CD4-positive, alpha-beta T cell treated with Interleukin-4 for 1 hour (primary cell): ENCODE measurements around the gene DCHS1.
"Not testable (repeated sequence)": the region's sequence is repeated elsewhere in the genome, so short reads cannot be mapped to it uniquely, and the experiment has no call there.

ENCODE experiments used
- DNase-seq, 2 donors: peaks; one replicate each; pipeline ENCODE4 v3.0.0-alpha.2; 2020 to 2022

Gene DCHS1, protein sequence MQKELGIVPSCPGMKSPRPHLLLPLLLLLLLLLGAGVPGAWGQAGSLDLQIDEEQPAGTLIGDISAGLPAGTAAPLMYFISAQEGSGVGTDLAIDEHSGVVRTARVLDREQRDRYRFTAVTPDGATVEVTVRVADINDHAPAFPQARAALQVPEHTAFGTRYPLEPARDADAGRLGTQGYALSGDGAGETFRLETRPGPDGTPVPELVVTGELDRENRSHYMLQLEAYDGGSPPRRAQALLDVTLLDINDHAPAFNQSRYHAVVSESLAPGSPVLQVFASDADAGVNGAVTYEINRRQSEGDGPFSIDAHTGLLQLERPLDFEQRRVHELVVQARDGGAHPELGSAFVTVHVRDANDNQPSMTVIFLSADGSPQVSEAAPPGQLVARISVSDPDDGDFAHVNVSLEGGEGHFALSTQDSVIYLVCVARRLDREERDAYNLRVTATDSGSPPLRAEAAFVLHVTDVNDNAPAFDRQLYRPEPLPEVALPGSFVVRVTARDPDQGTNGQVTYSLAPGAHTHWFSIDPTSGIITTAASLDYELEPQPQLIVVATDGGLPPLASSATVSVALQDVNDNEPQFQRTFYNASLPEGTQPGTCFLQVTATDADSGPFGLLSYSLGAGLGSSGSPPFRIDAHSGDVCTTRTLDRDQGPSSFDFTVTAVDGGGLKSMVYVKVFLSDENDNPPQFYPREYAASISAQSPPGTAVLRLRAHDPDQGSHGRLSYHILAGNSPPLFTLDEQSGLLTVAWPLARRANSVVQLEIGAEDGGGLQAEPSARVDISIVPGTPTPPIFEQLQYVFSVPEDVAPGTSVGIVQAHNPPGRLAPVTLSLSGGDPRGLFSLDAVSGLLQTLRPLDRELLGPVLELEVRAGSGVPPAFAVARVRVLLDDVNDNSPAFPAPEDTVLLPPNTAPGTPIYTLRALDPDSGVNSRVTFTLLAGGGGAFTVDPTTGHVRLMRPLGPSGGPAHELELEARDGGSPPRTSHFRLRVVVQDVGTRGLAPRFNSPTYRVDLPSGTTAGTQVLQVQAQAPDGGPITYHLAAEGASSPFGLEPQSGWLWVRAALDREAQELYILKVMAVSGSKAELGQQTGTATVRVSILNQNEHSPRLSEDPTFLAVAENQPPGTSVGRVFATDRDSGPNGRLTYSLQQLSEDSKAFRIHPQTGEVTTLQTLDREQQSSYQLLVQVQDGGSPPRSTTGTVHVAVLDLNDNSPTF (N-terminal part only)

DNA sequence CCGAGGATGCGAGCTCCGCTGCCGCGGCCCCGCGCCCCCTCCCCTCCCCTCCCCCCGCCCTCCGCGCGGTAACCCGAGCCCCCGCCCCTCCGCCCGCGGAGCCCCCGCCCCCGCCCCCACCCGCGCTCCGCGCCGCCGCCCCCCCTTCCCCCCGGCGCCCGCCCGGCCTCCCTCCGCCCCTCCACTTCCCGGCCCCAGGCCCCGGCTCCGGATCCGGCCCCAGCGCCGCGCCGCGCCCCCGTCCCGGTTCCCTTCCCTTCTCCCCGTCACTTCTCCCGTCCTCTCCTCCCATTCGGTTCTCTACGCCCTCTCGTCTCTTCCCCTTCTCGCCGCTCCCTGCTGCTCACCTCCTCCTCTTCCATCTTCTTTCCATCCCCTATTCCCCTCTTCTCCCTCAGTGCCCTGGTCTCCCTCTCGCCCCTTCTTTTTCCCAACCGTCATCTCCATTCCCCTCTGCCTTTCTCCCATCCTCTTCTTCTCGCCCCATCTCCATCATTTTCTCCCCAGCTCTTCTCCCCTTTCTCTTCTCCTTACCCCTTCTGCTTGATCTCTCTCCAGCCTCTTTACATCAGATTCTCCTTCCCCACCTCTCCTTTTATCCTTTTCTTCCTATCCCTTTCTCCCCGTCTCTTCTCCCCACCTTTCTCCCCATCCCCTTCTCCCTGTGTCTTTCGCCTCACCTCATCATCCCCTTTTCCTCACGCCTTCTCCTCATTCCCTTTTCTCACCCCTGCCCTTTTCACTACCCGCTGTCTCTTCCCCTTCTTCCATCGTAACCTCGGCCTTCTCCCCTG is at the start of gene DCHS1:
TSS of gene DCHS1 (minus strand) at position 20 of the 794 bp plus-strand sequence. CDS start 14,196 bp downstream, outside the sequence.
- DNase-seq, result peak in 1 of 2 donors; percentile 21

DNA sequence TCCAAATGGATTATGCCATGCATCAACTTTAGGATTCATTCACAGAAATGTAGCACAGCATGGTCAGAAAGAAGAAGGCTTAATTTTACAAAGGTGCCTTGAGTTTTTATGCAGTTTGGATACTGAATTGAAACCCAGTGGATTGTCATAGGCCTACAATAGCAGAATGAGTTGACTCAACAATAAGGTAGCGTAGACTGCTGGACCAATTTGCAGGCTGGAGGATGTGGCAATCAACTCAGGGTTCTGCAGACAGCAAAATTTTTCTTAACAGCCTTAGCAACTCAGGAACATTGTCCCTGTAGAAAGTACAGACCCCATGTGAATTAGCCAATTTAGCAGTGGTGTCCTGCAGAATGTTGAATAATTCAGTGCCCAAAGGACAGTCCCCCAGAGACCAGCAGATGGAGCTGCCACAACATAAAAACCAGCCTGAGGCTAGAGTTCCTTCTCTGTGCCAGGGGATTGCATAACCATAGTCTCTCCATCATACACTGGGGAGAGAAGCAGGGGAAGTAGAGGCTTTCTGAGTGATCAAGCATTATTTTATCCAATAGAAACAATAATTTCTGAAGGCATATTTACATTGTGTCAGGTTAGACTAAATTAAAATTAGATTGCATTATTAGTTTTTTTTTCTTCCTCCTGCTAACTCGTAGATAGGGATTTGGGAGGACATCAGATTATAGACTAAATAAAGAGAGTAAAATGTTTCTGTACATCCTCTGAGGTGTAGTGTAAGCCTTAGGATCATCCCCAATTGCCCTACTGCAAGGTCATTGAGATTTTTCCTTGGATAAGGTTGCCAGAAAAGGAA is 47.8 kb upstream of the DCHS1 start:
- DNase-seq, result peak; percentile 43 to 57

DNA sequence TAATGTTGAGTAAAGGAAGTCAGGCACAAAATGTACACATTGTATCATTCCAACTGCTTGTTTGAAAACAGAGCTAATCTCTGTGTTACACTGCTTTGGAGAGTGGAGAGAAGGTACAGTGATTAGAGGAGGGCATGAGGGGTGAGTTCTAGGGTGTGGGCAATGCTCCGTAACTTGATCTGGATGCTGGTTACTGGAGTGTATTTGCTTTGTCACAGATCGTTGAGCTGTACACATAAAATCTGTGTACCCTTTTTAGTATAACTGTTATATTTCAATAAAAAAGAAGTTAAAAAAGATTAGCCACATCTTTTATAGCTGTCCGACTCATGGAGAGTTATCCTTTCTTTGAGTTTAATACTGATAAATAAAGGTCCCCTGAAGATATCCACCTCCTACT is 46.3 kb upstream of the DCHS1 start:
- not testable (repeated sequence) for DNase-seq

DNA sequence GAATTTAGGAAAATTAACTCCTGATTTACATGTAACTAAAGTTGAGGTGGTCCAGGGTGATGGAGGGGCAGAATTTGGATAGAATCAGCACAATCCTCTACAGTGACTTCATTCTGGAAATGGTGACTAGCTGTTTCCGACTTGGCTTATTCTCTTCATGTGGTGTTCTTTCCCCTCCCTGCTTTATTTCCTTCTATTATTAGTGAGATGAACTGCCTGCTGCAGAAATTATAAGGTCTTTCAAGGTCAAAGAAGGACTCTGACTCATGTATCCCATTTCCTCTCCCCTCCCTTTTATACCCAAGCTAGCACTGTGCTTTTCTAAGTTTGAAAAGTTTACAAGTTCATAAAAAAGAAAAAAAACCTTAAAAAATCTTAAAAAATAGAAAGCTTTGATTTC is 39.8 kb upstream of the DCHS1 start:
- DNase-seq, result no peak

DNA sequence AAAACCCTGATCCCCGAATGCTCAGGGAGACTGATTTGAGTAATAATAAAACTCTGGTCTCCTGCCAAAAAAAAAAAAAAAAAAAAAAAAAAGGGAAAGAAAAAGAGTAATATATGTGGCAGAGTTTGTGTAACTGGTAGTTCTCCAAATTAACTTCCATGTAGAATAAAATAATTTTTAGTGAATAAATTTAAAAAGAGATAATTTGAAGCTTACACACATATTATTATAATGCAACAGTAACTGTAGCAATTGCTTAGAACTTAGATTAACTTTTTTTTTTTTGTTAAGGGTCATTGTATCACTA is 38.6 kb upstream of the DCHS1 start:
- no peak for DNase-seq

DNA sequence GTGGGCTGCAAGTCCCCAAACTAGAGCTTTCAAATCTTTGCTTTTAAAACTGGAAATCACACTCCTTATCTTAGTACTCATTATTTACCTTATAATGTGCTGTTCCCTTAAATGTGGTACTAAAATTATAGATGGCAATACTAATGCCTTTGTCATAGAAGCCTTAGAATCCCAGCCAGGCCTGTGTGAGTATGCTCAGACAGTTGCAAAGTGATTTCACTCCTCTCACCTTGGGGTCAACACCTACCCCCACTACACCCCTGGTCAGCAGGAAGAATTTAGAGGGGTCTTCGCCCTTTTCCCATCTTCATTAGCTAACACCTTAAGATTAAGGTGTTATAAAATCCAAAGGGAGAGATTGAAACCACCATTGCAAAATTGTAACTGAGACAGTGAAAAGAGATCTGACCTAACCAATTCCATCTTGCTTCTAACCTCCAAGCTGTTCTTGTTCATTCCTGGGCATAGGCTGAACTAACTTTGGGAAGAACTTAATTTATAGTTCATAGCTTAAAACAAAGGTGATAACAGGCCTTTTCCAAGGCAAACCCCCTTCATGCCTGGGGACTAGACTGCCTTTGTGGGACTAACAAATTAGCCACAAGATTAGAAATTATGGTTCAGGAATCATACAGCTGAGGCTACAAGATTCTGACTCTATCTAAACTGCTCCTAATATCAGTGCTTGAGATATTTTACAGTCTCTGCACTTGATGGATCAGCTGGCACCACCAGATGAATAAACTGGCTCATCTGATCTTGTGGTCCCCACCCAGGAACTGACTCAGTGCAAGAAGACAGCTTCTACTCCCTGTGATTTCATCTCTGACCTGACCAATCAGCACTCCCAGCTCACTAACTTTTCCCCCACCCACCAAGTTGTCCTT is 38.0 kb upstream of the DCHS1 start:
- DNase-seq, result peak; percentile 19 to 70

DNA sequence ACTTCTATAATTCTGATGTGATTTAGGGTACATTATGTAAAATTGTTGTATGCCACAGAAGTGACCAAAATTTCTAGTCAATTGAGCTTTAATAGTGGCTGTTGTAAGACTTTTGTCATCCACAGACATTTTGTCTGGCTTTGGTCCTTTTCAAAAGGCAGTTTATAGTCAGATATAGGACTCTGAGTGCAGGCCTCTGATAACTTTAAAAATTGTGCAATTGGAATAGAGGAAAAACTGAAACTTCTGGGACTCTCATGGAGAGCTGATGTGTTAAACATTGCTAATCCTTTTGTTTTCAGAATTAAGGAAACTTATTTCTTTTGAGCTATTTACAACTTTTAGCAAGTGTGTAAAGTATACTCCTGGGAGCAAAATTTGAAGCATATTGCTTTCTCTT is 36.5 kb upstream of the DCHS1 start:
- DNase-seq, result no peak

DNA sequence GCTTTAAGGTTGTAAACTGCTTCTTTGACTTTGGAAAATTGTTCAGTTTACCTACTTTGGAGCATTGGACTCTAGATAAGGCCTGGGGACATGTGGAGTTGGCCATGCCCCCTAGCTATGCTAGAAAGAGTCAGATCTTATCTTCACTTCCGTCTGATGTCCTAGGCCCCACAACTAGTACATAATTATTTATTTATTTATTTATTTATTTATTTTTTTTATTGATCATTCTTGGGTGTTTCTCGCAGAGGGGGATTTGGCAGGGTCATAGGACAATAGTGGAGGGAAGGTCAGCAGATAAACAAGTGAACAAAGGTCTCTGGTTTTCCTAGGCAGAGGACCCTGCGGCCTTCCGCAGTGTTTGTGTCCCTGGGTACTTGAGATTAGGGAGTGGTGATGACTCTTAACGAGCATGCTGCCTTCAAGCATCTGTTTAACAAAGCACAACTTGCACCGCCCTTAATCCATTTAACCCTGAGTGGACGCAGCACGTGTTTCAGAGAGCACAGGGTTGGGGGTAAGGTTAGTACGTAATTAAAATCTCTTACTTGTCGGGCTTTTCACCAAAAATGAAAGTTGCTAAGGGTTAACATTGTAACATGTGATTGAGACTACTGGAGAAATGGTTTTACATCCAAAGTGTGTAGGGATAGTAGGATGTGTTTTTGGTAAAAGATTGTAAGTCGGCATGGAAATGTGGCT is 35.0 kb upstream of the DCHS1 start:
- not testable (repeated sequence) for DNase-seq

DNA sequence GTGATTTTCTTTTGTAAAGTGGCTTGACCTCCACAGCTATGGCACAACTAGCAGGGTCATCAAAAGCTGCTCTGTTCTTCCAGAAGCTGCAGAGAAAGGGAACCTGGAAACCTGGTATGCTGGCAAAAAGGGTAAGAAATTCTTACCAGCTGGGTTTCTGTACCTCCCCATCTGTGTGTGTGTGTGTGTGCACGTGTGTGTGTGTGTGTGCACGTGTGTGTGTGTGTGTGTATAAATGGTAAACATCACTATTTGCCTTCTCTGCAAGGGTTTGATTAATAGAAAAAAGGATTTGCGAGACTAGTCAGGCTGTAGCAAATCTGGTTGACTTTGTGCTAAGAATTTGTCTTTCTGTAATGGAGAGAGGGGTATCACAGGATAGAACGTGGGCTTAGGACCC is 32.3 kb upstream of the DCHS1 start:
- no peak for DNase-seq

DNA sequence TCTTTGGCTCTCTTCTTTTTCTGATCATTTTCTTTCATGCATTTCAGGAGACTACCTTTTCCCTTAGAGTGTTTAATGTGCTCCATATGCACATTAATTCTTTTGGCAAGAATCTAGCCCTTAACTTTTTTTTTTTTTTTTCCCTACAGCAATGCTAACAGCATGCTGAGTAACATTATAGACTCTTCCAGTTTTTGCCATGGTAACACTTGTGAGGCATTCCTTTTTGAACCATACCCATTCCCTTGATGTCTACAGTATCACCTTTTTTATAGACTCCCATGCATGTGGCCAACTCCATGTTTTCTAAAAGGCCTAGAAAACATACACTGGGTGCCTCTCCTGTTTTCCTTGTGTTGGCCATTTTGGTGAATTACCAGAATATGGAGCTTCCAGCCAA is 30.4 kb upstream of the DCHS1 start:
- DNase-seq, result no peak

DNA sequence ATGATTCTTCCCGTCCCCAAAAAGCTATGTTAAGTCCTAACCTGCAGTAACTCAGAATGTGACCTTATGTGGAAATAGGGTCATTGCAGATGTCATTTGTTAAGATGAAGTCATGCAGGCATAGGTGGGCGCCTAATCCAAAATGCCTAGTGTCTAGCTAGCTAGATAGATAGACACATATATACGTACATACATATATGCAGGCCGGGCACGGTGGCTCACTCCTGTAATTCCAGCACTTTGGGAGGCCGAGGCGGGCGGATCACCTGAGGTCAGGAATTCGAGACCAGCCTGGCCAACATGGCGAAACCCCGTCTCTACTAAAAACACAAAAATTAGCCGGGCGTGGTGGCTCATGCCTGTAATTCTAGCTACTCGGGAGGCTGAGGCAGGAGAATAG is 28.5 kb upstream of the DCHS1 start:
- not testable (repeated sequence) for DNase-seq

DNA sequence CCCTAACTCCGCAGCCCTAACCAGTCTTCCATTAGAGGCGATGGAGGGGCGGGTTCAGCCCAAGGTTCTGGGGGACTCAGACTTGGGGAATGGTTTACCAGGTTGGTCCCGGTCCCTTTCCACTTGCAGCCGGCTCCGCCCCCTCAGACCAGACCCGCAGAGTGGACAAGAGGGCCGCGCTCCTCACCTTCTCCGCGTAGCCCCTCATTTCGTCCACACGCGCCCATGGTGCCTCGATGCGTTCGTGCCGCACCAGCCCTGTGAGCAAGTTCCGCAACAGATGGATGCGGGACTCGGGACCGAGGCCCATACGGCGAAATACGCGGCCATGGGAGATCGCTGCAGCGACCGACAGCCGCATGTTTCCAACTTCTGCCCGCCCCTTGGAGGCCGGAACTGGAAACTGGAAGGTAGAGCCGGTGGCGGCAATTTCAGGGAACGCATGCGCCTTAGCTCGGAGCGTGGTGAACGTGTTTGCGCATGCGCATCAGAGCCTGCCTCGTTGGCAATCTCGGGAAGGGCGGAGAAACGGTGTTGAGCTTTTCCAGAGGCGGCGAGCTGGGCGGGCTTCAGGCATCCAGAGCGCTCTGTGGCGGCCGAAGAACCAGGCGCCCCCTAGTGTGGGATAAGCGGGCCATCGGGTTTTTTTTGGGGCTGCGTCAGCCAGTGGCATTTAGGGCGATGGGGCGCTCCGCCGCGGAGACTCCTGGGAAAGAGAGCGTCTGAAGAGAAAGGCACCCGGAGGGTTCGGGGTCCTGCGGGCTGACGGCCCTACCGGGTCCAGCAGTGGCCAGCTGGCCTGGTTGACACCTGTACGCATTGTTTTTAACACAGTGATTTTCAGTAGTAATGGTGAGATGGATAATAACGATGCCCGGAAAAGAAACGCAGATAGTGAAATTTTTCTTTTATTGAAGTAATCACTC is 27.6 kb upstream of the DCHS1 start, which contains the start of gene MRPL17:
TSS of gene MRPL17 (minus strand) at position 405 of the 926 bp plus-strand sequence. CDS start at position 361, 44 bp downstream.
- peak; percentile 99 to 100 for DNase-seq

DNA sequence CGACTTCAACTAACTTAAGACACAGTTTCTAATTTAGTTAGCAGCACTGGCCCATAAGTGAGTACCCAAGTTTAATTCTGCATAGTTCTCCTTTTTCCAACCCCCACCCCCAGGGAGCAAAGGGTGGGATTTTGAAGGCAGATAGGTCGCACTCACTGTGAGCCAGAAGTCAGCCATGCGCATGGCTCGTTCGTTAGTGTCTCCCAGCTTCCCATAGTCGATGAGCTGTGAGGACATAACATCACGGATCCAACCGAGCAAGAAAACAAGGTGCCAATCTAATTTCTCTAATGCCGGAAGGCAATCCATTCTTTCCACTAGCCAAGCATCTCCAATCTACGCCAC is 27.0 kb upstream of the DCHS1 start:
- no peak for DNase-seq

DNA sequence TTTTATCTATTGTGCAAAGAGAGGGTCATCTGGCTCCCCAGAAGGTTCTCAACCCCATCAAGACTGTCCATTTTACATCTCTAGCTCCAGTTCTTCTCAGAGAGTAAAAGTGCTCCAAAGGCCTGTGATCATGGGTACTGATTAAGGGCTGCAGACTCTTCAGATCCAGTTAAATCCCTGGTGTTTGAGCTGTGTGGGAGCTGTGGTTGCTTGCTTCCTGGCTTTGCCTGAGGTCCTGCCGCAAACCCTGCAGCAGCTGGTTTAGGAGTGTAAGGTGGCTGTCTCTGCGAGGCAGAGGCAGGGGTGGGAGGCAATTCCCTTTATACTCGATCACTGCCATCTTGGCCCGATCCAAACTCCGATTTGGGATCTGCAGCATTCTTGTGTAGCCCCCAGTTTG is 26.3 kb upstream of the DCHS1 start:
- DNase-seq, result no peak

DNA sequence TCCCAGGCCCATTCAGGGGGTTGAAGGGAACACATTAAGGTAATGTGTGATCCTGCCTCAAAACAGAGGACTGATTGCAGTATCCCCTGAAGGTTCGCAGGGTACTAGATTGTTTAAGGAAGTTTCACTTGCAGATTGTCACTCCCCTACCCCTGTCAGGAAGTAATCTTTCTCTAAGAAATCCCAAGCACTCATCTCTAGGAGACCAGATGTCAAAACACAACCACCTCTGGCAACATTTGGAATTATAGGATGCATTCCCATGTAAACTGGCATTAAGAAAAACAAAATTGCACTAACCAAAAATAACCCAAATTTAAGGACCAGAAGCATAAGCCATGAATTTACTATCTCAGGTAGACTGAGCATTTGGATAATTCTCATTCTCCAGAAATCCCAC is 25.9 kb upstream of the DCHS1 start:
- DNase-seq, result no peak

DNA sequence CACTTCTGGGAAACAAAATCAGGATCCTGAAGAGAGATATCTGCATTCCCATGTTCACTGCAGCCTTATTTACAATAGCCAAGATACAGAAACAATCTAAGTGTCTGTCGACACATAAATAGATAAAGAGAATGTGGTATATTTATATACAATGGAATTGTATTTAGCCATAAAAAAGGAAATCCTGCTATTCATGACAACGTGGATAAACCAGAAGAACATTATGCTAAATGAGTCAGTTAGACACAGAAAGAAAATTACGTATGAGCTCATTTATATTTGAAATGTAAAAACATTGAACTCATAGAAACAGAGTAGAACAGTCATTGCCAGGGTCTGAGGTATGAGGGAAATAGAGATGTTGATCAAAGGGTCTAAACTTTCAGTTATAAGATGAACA is 21.4 kb upstream of the DCHS1 start:
- DNase-seq, result no peak

DNA sequence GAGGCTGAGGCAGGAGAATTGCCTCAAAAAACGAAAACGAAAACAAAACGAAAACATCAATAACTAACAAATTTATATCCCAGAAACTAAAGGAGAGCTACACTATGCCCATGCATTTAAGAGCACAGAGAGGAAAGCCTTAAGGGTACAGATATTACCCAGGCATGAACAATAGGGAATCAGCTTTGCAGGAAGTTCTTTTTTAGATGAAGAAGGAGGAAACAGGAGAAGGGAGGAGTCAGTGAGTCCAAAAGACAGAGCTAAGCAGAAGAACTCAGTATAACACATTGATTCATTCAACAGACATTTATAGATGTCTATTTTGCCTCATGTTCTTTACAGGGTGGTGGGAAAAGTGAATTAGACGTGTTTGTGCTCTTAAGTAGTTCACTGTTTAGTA is 19.3 kb upstream of the DCHS1 start:
- DNase-seq, result no peak

DNA sequence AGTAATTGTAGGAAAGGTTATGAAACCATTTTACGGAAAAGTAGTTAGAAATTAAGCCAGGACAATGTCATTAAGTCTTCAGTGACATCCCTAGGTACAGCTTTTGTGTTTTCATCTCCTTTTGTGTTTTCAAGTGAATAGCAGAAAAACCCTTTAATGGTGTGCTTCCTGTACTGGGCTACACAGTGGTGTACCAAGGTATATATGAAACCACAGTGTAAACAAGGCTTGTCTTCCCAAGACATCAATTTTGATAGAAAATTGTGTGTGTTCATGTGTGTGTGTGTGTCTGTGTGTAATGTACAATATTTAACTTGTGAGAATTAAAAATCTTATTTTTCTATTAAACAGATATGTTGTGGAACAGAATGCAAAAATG is 18.6 kb upstream of the DCHS1 start:
- DNase-seq, result peak in 1 of 2 donors; percentile 25
